Measurements from ENCODE around the gene NTRK3.

NTRK3 gene

GRCh38 chr15:88256279-88257230 is at the start of gene NTRK3:
Gene NTRK3, minus strand, starts transcription at chr15:88256739. Its CDS starts 586 bp downstream, at chr15:88256153.
- TF ChIP-seq TSHZ2 (CRISPR knock-in tag; IDR thresholded peaks at IDR 0.05) = no peak

GRCh38 chr15:88303395-88303794 is 46.9 kb upstream of the NTRK3 start:
- no peak for ATAC-seq
- TF ChIP-seq ZFP3 (CRISPR knock-in tag; IDR thresholded peaks at IDR 0.05) (no peak), CSDC2 (CRISPR knock-in tag; IDR thresholded peaks at IDR 0.05) (no peak), ZNF565 (CRISPR knock-in tag; conservative IDR thresholded peaks at IDR 0.05; ENCODE audit: low read depth) (no peak), ARNTL (CRISPR knock-in tag; IDR thresholded peaks at IDR 0.05; ENCODE audit: borderline replicate concordance, low read depth) (no peak), ISL1 (CRISPR knock-in tag; IDR thresholded peaks at IDR 0.05) (no peak)

More at GRCh38 chr15:88256279-88257230, at the start of gene NTRK3:
- peak; percentile 41 for ATAC-seq

GRCh38 chr15:88302373-88302772 is 45.8 kb upstream of the NTRK3 start:
- no peak for ATAC-seq
- TF ChIP-seq BACH2 (CRISPR knock-in tag; IDR thresholded peaks at IDR 0.05; ENCODE audit: borderline replicate concordance) = no peak
- TF ChIP-seq ZFP30 (CRISPR knock-in tag; IDR thresholded peaks at IDR 0.05) = no peak
- TF ChIP-seq ZNF8 (CRISPR knock-in tag; IDR thresholded peaks at IDR 0.05) = no peak

GRCh38 chr15:88301311-88301710 is 44.8 kb upstream of the NTRK3 start:
- ATAC-seq = no peak
- no peak for TF ChIP-seq PPARA (CRISPR knock-in tag; IDR thresholded peaks at IDR 0.05; ENCODE audit: borderline replicate concordance)
- no peak for TF ChIP-seq RARB (CRISPR knock-in tag; IDR thresholded peaks at IDR 0.05)
- no peak for TF ChIP-seq TSHZ2 (CRISPR knock-in tag; IDR thresholded peaks at IDR 0.05)
- TF ChIP-seq, protein P1, sequence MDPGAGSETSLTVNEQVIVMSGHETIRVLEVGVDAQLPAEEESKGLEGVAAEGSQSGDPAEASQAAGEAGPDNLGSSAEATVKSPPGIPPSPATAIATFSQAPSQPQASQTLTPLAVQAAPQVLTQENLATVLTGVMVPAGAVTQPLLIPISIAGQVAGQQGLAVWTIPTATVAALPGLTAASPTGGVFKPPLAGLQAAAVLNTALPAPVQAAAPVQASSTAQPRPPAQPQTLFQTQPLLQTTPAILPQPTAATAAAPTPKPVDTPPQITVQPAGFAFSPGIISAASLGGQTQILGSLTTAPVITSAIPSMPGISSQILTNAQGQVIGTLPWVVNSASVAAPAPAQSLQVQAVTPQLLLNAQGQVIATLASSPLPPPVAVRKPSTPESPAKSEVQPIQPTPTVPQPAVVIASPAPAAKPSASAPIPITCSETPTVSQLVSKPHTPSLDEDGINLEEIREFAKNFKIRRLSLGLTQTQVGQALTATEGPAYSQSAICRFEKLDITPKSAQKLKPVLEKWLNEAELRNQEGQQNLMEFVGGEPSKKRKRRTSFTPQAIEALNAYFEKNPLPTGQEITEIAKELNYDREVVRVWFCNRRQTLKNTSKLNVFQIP (CRISPR knock-in tag; IDR thresholded peaks at IDR 0.05; ENCODE audit: borderline replicate concordance, low read depth) = no peak
- no peak for TF ChIP-seq ZFP30 (CRISPR knock-in tag; IDR thresholded peaks at IDR 0.05)
- TF ChIP-seq, protein P2, sequence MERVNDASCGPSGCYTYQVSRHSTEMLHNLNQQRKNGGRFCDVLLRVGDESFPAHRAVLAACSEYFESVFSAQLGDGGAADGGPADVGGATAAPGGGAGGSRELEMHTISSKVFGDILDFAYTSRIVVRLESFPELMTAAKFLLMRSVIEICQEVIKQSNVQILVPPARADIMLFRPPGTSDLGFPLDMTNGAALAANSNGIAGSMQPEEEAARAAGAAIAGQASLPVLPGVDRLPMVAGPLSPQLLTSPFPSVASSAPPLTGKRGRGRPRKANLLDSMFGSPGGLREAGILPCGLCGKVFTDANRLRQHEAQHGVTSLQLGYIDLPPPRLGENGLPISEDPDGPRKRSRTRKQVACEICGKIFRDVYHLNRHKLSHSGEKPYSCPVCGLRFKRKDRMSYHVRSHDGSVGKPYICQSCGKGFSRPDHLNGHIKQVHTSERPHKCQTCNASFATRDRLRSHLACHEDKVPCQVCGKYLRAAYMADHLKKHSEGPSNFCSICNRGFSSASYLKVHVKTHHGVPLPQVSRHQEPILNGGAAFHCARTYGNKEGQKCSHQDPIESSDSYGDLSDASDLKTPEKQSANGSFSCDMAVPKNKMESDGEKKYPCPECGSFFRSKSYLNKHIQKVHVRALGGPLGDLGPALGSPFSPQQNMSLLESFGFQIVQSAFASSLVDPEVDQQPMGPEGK (CRISPR knock-in tag; IDR thresholded peaks at IDR 0.05; ENCODE audit: borderline replicate concordance) = no peak
- no peak for TF ChIP-seq ZC3H10 (CRISPR knock-in tag; IDR thresholded peaks at IDR 0.05)
- no peak for TF ChIP-seq OSR1 (CRISPR knock-in tag; IDR thresholded peaks at IDR 0.05)
- TF ChIP-seq CSDC2 (CRISPR knock-in tag; IDR thresholded peaks at IDR 0.05) = no peak
- TF ChIP-seq, protein P3, sequence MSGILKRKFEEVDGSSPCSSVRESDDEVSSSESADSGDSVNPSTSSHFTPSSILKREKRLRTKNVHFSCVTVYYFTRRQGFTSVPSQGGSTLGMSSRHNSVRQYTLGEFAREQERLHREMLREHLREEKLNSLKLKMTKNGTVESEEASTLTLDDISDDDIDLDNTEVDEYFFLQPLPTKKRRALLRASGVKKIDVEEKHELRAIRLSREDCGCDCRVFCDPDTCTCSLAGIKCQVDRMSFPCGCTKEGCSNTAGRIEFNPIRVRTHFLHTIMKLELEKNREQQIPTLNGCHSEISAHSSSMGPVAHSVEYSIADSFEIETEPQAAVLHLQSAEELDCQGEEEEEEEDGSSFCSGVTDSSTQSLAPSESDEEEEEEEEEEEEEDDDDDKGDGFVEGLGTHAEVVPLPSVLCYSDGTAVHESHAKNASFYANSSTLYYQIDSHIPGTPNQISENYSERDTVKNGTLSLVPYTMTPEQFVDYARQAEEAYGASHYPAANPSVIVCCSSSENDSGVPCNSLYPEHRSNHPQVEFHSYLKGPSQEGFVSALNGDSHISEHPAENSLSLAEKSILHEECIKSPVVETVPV (CRISPR knock-in tag; IDR thresholded peaks at IDR 0.05) = no peak
- TF ChIP-seq ZNF565 (CRISPR knock-in tag; conservative IDR thresholded peaks at IDR 0.05; ENCODE audit: low read depth) = no peak
- TF ChIP-seq ARNTL (CRISPR knock-in tag; IDR thresholded peaks at IDR 0.05; ENCODE audit: borderline replicate concordance, low read depth) = no peak
- TF ChIP-seq TCF4 (CRISPR knock-in tag; IDR thresholded peaks at IDR 0.05; ENCODE audit: borderline replicate concordance) = no peak
- TF ChIP-seq GLIS3 (CRISPR knock-in tag; IDR thresholded peaks at IDR 0.05) = no peak
- TF ChIP-seq ZNF70 (CRISPR knock-in tag; IDR thresholded peaks at IDR 0.05) = no peak
- no peak for TF ChIP-seq ZNF8 (CRISPR knock-in tag; IDR thresholded peaks at IDR 0.05)
- TF ChIP-seq CREB5 (CRISPR knock-in tag; IDR thresholded peaks at IDR 0.05; ENCODE audit: low read depth) = no peak
- TF ChIP-seq ISL1 (CRISPR knock-in tag; IDR thresholded peaks at IDR 0.05) = no peak

Measured in SK-N-SH treated with all-trans-retinoic acid at 6 μM for 48 hours (cell line).